HEK293 (cell line): Measurements from ENCODE around the gene ZNF853.

Experiments
- CTCF ChIA-PET: fragments of 350-600 bp; formaldehyde crosslinking; extraction: SDS; loops from one replicate; lab custom pipeline; 2021; ENCODE audit warnings: antibody characterized with exemption; lab: Yijun Ruan, JAX
- POLR2A ChIA-PET: fragments of 300-600 bp; formaldehyde crosslinking; extraction: SDS; loops from one replicate; lab custom pipeline; 2020; ENCODE audit warnings: antibody characterized with exemption, inconsistent platforms; lab: Yijun Ruan, JAX
- H3K27ac ChIP-seq: fragments of 200-500 bp; sonication (Bioruptor generic); 2 replicates; pipeline ENCODE4 v1.5.1; 2014; ENCODE audit warnings: low read depth, low read length, control low read depth, inconsistent platforms; ENCODE audit errors: extremely low read depth
- H3K36me3 ChIP-seq, 2 experiments: fragments of 200-500 bp in 1 of 2; sonication (Bioruptor generic) in 1 of 2; 1 replicate in 1 of 2; 2 replicates in 1 of 2; pipeline ENCODE4 v1.5.1; 2014 to 2017; ENCODE audit warnings: inconsistent platforms in 2 of 2, low read length in 2 of 2; ENCODE audit not compliant: control insufficient read depth in 2 of 2, insufficient read depth in 1 of 2
- H3K4me1 ChIP-seq: fragments of 200-500 bp; sonication (Bioruptor generic); 2 replicates; pipeline ENCODE4 v1.5.1; 2014; ENCODE audit warnings: mild to moderate bottlenecking, low read length, inconsistent platforms; ENCODE audit not compliant: control insufficient read depth, insufficient read depth
- H3K4me3 ChIP-seq: 2 replicates; pipeline ENCODE4 v1.5.1; 2011; ENCODE audit warnings: low read depth, mild to moderate bottlenecking, control low read depth, low read length, moderate library complexity
- H3K9me3 ChIP-seq: fragments of 200-500 bp; sonication (Bioruptor generic); 2 replicates; pipeline ENCODE4 v1.5.1; 2014; ENCODE audit warnings: low read depth, low read length, inconsistent platforms; ENCODE audit not compliant: control insufficient read depth, insufficient read depth
- GLIS1 ChIP-seq: fragments of 450-650 bp; formaldehyde crosslinking; IDR thresholded peaks from 2 replicates; pipeline ENCODE4 v1.5.1; 2016; ENCODE audit warnings: missing biosample characterization, missing genetic modification characterization
- HOXD13 ChIP-seq: sonication (generic); formaldehyde crosslinking; IDR thresholded peaks from 2 replicates; pipeline ENCODE4 v1.8.0; 2022; ENCODE audit warnings: missing genetic modification reagents, borderline replicate concordance
- ZBTB20 ChIP-seq: fragments of 450-650 bp; formaldehyde crosslinking; IDR thresholded peaks from 2 replicates; pipeline ENCODE4 v1.5.1; 2016; ENCODE audit warnings: missing biosample characterization, missing genetic modification characterization
- ZBTB21 ChIP-seq: fragments of 450-650 bp; formaldehyde crosslinking; IDR thresholded peaks from 2 replicates; pipeline ENCODE4 v1.5.1; 2017; ENCODE audit warnings: missing biosample characterization, missing genetic modification characterization
- ZBTB48 ChIP-seq: fragments of 450-650 bp; formaldehyde crosslinking; IDR thresholded peaks from 2 replicates; pipeline ENCODE4 v1.5.1; 2016; ENCODE audit warnings: missing biosample characterization, missing genetic modification characterization
- ZEB2 ChIP-seq: fragments of 450-650 bp; formaldehyde crosslinking; IDR thresholded peaks from 2 replicates; pipeline ENCODE4 v1.5.1; 2016; ENCODE audit warnings: missing biosample characterization, missing genetic modification characterization
- ZNF146 ChIP-seq: fragments of 450-650 bp; formaldehyde crosslinking; IDR thresholded peaks from 2 replicates; pipeline ENCODE4 v1.5.1; 2016; ENCODE audit warnings: missing biosample characterization, missing genetic modification characterization
- ZNF274 ChIP-seq, 2 experiments: fragments of 200-500 bp in 1 of 2; fragments of 450-650 bp in 1 of 2; sonication (Bioruptor generic) in 1 of 2; formaldehyde crosslinking in 1 of 2; IDR thresholded peaks; 2 replicates each; pipeline versions ENCODE4 v1.5.1 to v1.6.1; 2014 to 2016; ENCODE audit warnings: borderline replicate concordance in 1 of 2, inconsistent platforms in 1 of 2, low read length in 1 of 2, missing biosample characterization in 1 of 2, missing genetic modification characterization in 1 of 2
- ZNF335 ChIP-seq: fragments of 450-650 bp; formaldehyde crosslinking; conservative IDR thresholded peaks from 2 replicates; pipeline ENCODE4 v1.5.1; 2016; ENCODE audit warnings: missing biosample characterization, missing genetic modification characterization
- ZNF341 ChIP-seq: fragments of 450-650 bp; formaldehyde crosslinking; IDR thresholded peaks from 2 replicates; pipeline ENCODE4; 2016; ENCODE audit warnings: low read depth, missing biosample characterization, missing genetic modification characterization
- ZNF530 ChIP-seq: fragments of 450-650 bp; formaldehyde crosslinking; IDR thresholded peaks from 2 replicates; pipeline ENCODE4 v1.5.1; 2016; ENCODE audit warnings: low read depth, missing biosample characterization, missing genetic modification characterization
- ZNF600 ChIP-seq: fragments of 450-650 bp; formaldehyde crosslinking; IDR thresholded peaks from 2 replicates; pipeline ENCODE4 v1.5.1; 2016; ENCODE audit warnings: missing biosample characterization, missing genetic modification characterization
- ZNF677 ChIP-seq: fragments of 450-650 bp; IDR thresholded peaks from 2 replicates; pipeline ENCODE4 v1.5.0; 2018; ENCODE audit warnings: missing biosample characterization, mild to moderate bottlenecking, missing genetic modification characterization, moderate library complexity
- ZNF792 ChIP-seq: fragments of 450-650 bp; formaldehyde crosslinking; IDR thresholded peaks from 2 replicates; pipeline ENCODE4 v1.5.1; 2016; ENCODE audit warnings: missing biosample characterization, missing genetic modification characterization
- TF ChIP-seq, protein P1 (sequence below): fragments of 450-650 bp; formaldehyde crosslinking; IDR thresholded peaks from 2 replicates; pipeline ENCODE4 v1.5.1; 2016; ENCODE audit warnings: missing biosample characterization, missing genetic modification characterization
- TF ChIP-seq, protein P2 (sequence below): fragments of 450-650 bp; formaldehyde crosslinking; IDR thresholded peaks from 2 replicates; pipeline ENCODE4 v1.5.1; 2016; ENCODE audit warnings: missing biosample characterization, missing genetic modification characterization
- TF ChIP-seq, protein P3 (sequence below): fragments of 450-650 bp; formaldehyde crosslinking; IDR thresholded peaks from 2 replicates; pipeline ENCODE4 v1.5.1; 2016; ENCODE audit warnings: missing biosample characterization, missing genetic modification characterization
- TF ChIP-seq, protein P4 (sequence below): fragments of 450-650 bp; formaldehyde crosslinking; IDR thresholded peaks from 2 replicates; pipeline ENCODE4 v1.5.1; 2017; ENCODE audit warnings: missing biosample characterization, mild to moderate bottlenecking, missing genetic modification characterization, moderate library complexity
- TF ChIP-seq, protein P5 (sequence below): fragments of 450-650 bp; formaldehyde crosslinking; IDR thresholded peaks from 2 replicates; pipeline ENCODE4 v1.5.1; 2016; ENCODE audit warnings: missing biosample characterization, missing genetic modification characterization, low read depth

The ZNF853 gene

DNA sequence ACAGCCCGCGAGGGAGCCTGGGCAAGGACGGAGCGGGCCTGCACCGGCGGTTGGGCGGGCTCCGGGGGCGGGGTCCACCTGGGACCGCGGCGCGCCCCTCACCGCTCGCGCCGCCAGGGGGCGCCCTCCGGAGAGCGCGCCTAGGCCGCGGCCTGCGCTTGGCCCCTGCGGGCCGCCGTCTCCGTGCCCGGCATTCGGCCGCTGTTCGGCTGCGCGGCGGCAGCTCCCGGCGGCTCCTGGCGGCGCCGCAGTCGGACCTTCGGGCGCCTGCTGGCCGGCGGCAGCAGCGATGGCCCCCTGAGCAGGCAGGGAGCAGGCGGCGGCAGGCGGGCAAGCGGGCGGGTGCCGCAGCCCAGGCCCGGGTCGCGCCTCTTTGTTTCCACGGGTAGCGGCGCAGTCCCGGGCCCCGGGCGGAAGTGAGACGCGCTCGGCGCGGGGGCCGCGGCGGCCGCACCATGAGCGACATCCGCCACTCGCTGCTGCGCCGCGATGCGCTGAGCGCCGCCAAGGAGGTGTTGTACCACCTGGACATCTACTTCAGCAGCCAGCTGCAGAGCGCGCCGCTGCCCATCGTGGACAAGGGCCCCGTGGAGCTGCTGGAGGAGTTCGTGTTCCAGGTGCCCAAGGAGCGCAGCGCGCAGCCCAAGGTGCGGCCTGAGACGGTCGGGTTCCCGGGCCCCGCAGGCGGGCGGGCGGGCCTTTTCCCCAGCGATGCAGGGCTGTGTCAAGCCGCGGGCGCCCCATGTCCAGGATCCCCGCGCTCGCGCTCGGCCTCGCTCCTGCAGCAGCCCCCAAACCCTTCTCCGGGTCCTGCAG, 25.4 kb upstream of the ZNF853 start, which contains the start of gene INTS15 (continued):
- TF ChIP-seq, protein P1, sequence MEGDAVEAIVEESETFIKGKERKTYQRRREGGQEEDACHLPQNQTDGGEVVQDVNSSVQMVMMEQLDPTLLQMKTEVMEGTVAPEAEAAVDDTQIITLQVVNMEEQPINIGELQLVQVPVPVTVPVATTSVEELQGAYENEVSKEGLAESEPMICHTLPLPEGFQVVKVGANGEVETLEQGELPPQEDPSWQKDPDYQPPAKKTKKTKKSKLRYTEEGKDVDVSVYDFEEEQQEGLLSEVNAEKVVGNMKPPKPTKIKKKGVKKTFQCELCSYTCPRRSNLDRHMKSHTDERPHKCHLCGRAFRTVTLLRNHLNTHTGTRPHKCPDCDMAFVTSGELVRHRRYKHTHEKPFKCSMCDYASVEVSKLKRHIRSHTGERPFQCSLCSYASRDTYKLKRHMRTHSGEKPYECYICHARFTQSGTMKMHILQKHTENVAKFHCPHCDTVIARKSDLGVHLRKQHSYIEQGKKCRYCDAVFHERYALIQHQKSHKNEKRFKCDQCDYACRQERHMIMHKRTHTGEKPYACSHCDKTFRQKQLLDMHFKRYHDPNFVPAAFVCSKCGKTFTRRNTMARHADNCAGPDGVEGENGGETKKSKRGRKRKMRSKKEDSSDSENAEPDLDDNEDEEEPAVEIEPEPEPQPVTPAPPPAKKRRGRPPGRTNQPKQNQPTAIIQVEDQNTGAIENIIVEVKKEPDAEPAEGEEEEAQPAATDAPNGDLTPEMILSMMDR (tag by site-specific recombination): peak; percentile 53
- peak; percentile 4; the same call in 1 of the 2 replicates for TF ChIP-seq ZNF146 (tag by site-specific recombination)
- TF ChIP-seq, protein P2, sequence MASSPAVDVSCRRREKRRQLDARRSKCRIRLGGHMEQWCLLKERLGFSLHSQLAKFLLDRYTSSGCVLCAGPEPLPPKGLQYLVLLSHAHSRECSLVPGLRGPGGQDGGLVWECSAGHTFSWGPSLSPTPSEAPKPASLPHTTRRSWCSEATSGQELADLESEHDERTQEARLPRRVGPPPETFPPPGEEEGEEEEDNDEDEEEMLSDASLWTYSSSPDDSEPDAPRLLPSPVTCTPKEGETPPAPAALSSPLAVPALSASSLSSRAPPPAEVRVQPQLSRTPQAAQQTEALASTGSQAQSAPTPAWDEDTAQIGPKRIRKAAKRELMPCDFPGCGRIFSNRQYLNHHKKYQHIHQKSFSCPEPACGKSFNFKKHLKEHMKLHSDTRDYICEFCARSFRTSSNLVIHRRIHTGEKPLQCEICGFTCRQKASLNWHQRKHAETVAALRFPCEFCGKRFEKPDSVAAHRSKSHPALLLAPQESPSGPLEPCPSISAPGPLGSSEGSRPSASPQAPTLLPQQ (tag by site-specific recombination): peak; percentile 27; the same call in 1 of the 2 replicates
- no peak for TF ChIP-seq ZBTB21 (tag by site-specific recombination)
- TF ChIP-seq ZNF677 (tag by site-specific recombination): peak; percentile 49; the same call in 1 of the 2 replicates
- TF ChIP-seq ZNF274 (IDR thresholded peaks at IDR 0.05; ENCODE audit: low read length): no peak
- TF ChIP-seq ZNF274 (tag by site-specific recombination; IDR thresholded peaks at IDR 0.05; ENCODE audit: borderline replicate concordance): no peak
- peak; percentile 42; the same call in 1 of the 2 replicates for TF ChIP-seq ZEB2 (tag by site-specific recombination)
- peak; percentile 38; the same call in 1 of the 2 replicates for TF ChIP-seq ZNF600 (tag by site-specific recombination)

DNA sequence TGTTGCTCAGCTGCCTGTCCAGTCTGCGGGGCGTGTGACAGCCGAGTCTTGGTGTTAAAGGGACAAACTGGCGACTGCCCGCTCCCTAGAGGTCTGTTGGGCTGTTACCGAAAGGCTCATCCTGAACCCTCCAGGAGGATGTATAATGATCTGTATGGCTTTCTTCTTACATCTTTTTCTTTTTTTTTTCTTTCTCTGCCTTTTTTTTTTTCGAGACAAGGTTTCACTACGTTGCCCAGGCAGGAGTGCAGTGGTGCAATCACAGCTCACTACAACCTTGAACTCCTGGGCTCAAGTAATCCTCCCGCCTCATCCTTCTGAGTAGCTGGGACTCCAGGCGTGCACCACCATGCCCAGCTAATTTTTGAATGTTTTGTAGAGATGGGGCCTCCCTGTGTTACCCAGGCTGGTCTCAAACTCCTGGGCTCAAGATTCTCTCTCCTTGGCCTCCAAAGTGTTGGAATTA, 24.7 kb upstream of the ZNF853 start:
- TF ChIP-seq GLIS1: no peak
- no peak; the same call in 1 of the 2 replicates for TF ChIP-seq ZNF341
- no peak for TF ChIP-seq ZNF792 (tag by site-specific recombination)
- TF ChIP-seq, protein P3, sequence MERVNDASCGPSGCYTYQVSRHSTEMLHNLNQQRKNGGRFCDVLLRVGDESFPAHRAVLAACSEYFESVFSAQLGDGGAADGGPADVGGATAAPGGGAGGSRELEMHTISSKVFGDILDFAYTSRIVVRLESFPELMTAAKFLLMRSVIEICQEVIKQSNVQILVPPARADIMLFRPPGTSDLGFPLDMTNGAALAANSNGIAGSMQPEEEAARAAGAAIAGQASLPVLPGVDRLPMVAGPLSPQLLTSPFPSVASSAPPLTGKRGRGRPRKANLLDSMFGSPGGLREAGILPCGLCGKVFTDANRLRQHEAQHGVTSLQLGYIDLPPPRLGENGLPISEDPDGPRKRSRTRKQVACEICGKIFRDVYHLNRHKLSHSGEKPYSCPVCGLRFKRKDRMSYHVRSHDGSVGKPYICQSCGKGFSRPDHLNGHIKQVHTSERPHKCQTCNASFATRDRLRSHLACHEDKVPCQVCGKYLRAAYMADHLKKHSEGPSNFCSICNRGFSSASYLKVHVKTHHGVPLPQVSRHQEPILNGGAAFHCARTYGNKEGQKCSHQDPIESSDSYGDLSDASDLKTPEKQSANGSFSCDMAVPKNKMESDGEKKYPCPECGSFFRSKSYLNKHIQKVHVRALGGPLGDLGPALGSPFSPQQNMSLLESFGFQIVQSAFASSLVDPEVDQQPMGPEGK: 0 out of 2 replicates have a peak, but pooled peaks have one; percentile 8
- TF ChIP-seq ZNF530 (tag by site-specific recombination): no peak
- TF ChIP-seq HOXD13 (CRISPR knock-in tag): no peak
- TF ChIP-seq, protein P4, sequence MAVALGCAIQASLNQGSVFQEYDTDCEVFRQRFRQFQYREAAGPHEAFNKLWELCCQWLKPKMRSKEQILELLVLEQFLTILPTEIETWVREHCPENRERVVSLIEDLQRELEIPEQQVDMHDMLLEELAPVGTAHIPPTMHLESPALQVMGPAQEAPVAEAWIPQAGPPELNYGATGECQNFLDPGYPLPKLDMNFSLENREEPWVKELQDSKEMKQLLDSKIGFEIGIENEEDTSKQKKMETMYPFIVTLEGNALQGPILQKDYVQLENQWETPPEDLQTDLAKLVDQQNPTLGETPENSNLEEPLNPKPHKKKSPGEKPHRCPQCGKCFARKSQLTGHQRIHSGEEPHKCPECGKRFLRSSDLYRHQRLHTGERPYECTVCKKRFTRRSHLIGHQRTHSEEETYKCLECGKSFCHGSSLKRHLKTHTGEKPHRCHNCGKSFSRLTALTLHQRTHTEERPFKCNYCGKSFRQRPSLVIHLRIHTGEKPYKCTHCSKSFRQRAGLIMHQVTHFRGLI: 0 out of 2 replicates have a peak, but pooled peaks have one; percentile 11
- 0 out of 2 replicates have a peak, but pooled peaks have one; percentile 6 for TF ChIP-seq ZBTB48 (tag by site-specific recombination)
- peak; percentile 61; the same call in 1 of the 2 replicates for TF ChIP-seq ZNF335 (tag by site-specific recombination)
- peak; percentile 90; the same call in 1 of the 2 replicates for TF ChIP-seq ZBTB20 (tag by site-specific recombination)
- TF ChIP-seq, protein P5, sequence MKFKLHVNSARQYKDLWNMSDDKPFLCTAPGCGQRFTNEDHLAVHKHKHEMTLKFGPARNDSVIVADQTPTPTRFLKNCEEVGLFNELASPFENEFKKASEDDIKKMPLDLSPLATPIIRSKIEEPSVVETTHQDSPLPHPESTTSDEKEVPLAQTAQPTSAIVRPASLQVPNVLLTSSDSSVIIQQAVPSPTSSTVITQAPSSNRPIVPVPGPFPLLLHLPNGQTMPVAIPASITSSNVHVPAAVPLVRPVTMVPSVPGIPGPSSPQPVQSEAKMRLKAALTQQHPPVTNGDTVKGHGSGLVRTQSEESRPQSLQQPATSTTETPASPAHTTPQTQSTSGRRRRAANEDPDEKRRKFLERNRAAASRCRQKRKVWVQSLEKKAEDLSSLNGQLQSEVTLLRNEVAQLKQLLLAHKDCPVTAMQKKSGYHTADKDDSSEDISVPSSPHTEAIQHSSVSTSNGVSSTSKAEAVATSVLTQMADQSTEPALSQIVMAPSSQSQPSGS (tag by site-specific recombination): no peak
- Histone ChIP-seq H3K36me3 (peaks cover 54 to 60% of the 10 kb centered on the region in 2 experiments), H3K27ac (peak overlapping the region; percentile 89), H3K9me3 (no peaks in the 10 kb centered on the region), H3K4me3 (peak overlapping the region; percentile 88), H3K4me1 (no peaks in the 10 kb centered on the region)
- CTCF ChIA-PET: interaction anchor here (0.6 to 5.5 kb wide), 8 partner anchors 8 to 75 kb away, joined by 3 to 28 read pairs (median 4); no protein-coding TSS in a partner anchor
- POLR2A ChIA-PET: interaction anchor here (0.8 to 1.6 kb wide), 4 partner anchors 10 to 266 kb away, joined by 3 to 5 read pairs (median 4); no protein-coding TSS in a partner anchor
